ENCODE measurements around the gene CFL1. TPM values are rescaled to one million over a fixed set of nuclear protein-coding genes. Genes with fewer than 3 reads are reported as not detected.
A peak's percentile ranks its signal among the peaks of the same experiment; 100 is the strongest.

CFL1 gene
- total RNA-seq, 1 experiment from 2014 or later, result 611 TPM

DNA sequence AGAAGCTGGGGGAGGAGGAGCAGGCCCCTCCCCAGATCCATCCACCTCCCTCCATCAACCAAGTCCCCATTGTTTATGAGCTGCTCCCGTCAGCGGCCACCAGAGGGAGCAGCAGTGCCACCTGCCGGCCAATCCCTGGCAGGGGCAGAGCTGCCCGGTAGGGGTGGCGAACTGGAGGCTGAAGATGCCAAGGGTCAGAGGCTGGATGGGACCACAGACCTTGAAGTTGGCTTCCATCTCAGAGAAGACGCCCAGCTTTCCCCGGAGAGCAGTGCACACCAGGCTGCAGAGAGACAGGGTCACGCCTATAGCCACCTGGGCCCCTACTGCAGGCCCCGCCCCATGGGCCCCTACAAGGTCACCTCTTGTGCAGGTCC is 26.7 kb upstream of the CFL1 start:
- CTCF ChIA-PET, result interaction anchor here (0.5 to 9.0 kb wide), 46 partner anchors 8 to 1016 kb away, joined by 3 to 203 read pairs (median 4); partner anchors contain the start of genes KAT5, MUS81 and SART1
- Mint-ChIP-seq H3K4me1 (ENCODE audit: insufficient read depth, unreplicated experiment) (peaks cover 11% of the 10 kb centered on the region), H3K9me3 (ENCODE audit: unreplicated experiment) (no peaks in the 10 kb centered on the region), H3K27ac (ENCODE audit: low read depth, unreplicated experiment) (peak overlapping the region; percentile 22), H3K36me3 (ENCODE audit: insufficient read depth, unreplicated experiment) (peaks cover 33% of the 10 kb centered on the region), H3K27me3 (ENCODE audit: insufficient read depth, unreplicated experiment) (no peaks in the 10 kb centered on the region), H3K4me3 (ENCODE audit: unreplicated experiment) (no peak overlapping the region)
- intact Hi-C loops (cut with micrococcal nuclease), result loop anchor here (1.0 kb wide), 2 partner anchors 105 to 173 kb away; no protein-coding TSS in a partner anchor
- TF ChIP-seq, protein P1, sequence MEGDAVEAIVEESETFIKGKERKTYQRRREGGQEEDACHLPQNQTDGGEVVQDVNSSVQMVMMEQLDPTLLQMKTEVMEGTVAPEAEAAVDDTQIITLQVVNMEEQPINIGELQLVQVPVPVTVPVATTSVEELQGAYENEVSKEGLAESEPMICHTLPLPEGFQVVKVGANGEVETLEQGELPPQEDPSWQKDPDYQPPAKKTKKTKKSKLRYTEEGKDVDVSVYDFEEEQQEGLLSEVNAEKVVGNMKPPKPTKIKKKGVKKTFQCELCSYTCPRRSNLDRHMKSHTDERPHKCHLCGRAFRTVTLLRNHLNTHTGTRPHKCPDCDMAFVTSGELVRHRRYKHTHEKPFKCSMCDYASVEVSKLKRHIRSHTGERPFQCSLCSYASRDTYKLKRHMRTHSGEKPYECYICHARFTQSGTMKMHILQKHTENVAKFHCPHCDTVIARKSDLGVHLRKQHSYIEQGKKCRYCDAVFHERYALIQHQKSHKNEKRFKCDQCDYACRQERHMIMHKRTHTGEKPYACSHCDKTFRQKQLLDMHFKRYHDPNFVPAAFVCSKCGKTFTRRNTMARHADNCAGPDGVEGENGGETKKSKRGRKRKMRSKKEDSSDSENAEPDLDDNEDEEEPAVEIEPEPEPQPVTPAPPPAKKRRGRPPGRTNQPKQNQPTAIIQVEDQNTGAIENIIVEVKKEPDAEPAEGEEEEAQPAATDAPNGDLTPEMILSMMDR (IDR thresholded peaks at IDR 0.05; ENCODE audit: unreplicated experiment), result peak; percentile 98
- DNase-seq (ENCODE audit: unreplicated experiment), result peak; percentile 77
- POLR2A ChIA-PET, result interaction anchor here (0.6 to 9.9 kb wide), 9 partner anchors 11 to 173 kb away, joined by 3 to 181 read pairs (median 4); partner anchors contain the start of genes C11orf68, CFL1, KAT5 and MUS81
- BruUV-seq (replicated peaks), result no TSS peak

DNA sequence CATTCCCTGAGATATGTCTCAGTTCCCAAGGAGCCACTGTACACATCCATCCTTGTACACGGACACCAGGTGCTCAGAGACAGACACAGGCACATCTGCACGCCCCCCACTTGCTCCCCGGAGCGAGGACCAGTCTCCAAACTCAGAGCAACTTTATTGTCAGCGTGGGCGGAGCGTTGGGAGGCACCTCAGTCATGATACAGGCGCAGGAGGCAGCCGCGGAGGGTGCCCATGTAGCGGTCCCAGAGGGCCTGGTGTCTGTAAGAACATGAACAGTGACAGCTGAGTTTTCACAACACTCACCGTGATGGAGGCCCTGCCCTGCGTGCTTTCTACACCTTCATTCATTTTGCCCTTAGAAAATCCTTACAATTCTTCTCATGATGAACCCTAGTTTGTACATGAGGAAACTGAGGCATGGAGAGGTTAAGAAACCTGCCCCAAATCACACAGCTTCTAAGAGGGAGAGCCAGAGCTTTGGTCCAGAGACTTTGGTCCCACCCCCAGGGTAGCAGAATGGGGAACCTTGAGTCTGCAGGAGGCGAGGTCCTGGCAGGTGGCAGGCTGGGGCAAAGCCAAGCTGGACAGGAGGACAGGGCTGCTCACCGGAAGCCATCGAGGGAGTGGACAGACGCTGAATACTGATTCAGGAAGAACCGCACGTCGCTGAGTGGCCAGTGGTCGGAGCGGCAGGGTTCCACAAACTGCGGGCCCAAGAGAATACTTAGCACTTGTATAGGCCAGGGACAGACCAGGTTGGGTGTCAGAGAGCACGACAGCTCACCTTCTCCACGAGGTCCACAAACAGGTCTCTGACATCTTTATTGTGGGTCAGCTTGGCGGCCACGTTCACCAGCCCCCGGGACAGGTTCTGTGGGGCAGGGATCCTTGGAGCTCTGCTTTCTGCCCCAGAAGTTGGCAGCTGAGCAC is 26.1 kb upstream of the CFL1 start:
- CTCF ChIA-PET, result interaction anchor here (0.6 to 9.0 kb wide), 42 partner anchors 8 to 1015 kb away, joined by 3 to 203 read pairs (median 4); partner anchors contain the start of genes KAT5, MUS81 and SART1
- Mint-ChIP-seq H3K4me1 (ENCODE audit: insufficient read depth, unreplicated experiment) (peaks cover 5% of the 10 kb centered on the region), H3K36me3 (ENCODE audit: insufficient read depth, unreplicated experiment) (peaks cover 32% of the 10 kb centered on the region), H3K27me3 (ENCODE audit: insufficient read depth, unreplicated experiment) (no peaks in the 10 kb centered on the region), H3K4me3 (ENCODE audit: unreplicated experiment) (no peak overlapping the region), H3K9me3 (ENCODE audit: unreplicated experiment) (no peaks in the 10 kb centered on the region), H3K27ac (ENCODE audit: low read depth, unreplicated experiment) (peak overlapping the region; percentile 22)
- DNase-seq (ENCODE audit: unreplicated experiment), result no peak
- BruUV-seq (replicated peaks), result no TSS peak
- POLR2A ChIA-PET, result interaction anchor here (0.6 to 9.9 kb wide), 9 partner anchors 10 to 172 kb away, joined by 3 to 181 read pairs (median 4); partner anchors contain the start of genes C11orf68, CFL1, KAT5 and MUS81
- intact Hi-C loops (cut with micrococcal nuclease), result loop anchor here (1.0 kb wide), 2 partner anchors 105 to 173 kb away; no protein-coding TSS in a partner anchor
- TF ChIP-seq, protein P1 (IDR thresholded peaks at IDR 0.05; ENCODE audit: unreplicated experiment), result no peak

DNA sequence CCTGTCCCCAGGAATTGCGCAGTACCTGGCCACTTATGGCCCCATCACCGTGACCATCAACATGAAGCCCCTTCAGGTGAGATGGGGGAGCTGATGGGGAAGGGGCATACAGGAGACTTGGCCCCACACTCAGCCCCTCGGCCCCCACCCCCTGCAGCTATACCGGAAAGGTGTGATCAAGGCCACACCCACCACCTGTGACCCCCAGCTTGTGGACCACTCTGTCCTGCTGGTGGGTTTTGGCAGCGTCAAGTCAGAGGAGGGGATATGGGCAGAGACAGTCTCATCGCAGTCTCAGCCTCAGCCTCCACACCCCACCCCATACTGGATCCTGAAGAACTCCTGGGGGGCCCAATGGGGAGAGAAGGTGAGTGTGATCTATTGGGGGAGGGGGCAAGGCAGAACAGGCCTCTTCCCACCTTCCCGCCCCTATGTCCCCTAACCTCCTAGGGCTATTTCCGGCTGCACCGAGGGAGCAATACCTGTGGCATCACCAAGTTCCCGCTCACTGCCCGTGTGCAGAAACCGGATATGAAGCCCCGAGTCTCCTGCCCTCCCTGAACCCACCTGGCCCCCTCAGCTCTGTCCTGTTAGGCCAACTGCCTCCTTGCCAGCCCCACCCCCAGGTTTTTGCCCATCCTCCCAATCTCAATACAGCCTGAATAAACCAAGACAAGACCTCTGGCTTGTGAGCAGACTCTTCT is 25.2 kb upstream of the CFL1 start:
- TF ChIP-seq, protein P1 (IDR thresholded peaks at IDR 0.05; ENCODE audit: unreplicated experiment), result no peak
- Mint-ChIP-seq H3K36me3 (ENCODE audit: insufficient read depth, unreplicated experiment) (peaks cover 26% of the 10 kb centered on the region), H3K4me1 (ENCODE audit: insufficient read depth, unreplicated experiment) (no peaks in the 10 kb centered on the region), H3K9me3 (ENCODE audit: unreplicated experiment) (no peaks in the 10 kb centered on the region), H3K27me3 (ENCODE audit: insufficient read depth, unreplicated experiment) (no peaks in the 10 kb centered on the region), H3K27ac (ENCODE audit: low read depth, unreplicated experiment) (no peak overlapping the region), H3K4me3 (ENCODE audit: unreplicated experiment) (no peak overlapping the region)
- intact Hi-C loops (cut with micrococcal nuclease), result no loop called here
- no peak for DNase-seq (ENCODE audit: unreplicated experiment)
- CTCF ChIA-PET, result interaction anchor here (0.7 to 9.0 kb wide), 14 partner anchors 9 to 186 kb away, joined by 3 to 203 read pairs (median 16); partner anchors contain the start of genes KAT5 and MUS81
- no TSS peak for BruUV-seq (replicated peaks)
- POLR2A ChIA-PET, result interaction anchor here (1.9 kb wide), 1 partner anchor 9 kb away, joined by 4 read pairs; no protein-coding TSS in a partner anchor
